ENCODE results near the gene ALAS1. TPM values are rescaled to one million over a fixed set of nuclear protein-coding genes. Genes with fewer than 3 reads are reported as not detected.

The ALAS1 gene
- total RNA-seq: 26.1 and 28.3 TPM in 2 replicates
- 21.2 TPM for total RNA-seq (2013)
- 18.9 and 30.2 TPM in 2 replicates for polyA plus RNA-seq
- polyA minus RNA-seq: 24.3 and 27.3 TPM in 2 replicates

GRCh38 chr3:52197842-52198625 lies at the start of gene ALAS1:
Gene ALAS1, plus strand, starts transcription at chr3:52198160. Its CDS starts 1,082 bp downstream, at chr3:52199242.
- ChIA-PET POLR2A (interaction anchor here (0.9 to 1.1 kb wide), 4 partner anchors 28 to 338 kb away, joined by 3 to 6 read pairs (median 4); partner anchors contain the start of genes ABHD14B, POC1A, TLR9 and UQCC5), CTCF (interaction anchor here (1.8 to 1.9 kb wide), 2 partner anchors 22 to 28 kb away, joined by 6 read pairs; partner anchors contain the start of gene TLR9)
- Mint-ChIP-seq H3K27ac (peak within 1 kb of the TSS; percentile 90), H3K27me3 (no peaks in the 10 kb centered on the region), H3K4me3 (peak within 1 kb of the TSS; percentile 92), H3K9me3 (ENCODE audit: insufficient read depth) (no peaks in the 10 kb centered on the region), H3K4me1 (peaks cover 42% of the 10 kb centered on the region)
- WGBS (ENCODE audit: insufficient coverage): under 1% methylated on average over 71 of the region's 71 CpGs
- H4K20me1 ChIP-seq (ENCODE audit: control insufficient read depth, insufficient read depth, low read length, poor library complexity, severe bottlenecking): no peaks in the 10 kb centered on the region
- TF ChIP-seq, protein P1, sequence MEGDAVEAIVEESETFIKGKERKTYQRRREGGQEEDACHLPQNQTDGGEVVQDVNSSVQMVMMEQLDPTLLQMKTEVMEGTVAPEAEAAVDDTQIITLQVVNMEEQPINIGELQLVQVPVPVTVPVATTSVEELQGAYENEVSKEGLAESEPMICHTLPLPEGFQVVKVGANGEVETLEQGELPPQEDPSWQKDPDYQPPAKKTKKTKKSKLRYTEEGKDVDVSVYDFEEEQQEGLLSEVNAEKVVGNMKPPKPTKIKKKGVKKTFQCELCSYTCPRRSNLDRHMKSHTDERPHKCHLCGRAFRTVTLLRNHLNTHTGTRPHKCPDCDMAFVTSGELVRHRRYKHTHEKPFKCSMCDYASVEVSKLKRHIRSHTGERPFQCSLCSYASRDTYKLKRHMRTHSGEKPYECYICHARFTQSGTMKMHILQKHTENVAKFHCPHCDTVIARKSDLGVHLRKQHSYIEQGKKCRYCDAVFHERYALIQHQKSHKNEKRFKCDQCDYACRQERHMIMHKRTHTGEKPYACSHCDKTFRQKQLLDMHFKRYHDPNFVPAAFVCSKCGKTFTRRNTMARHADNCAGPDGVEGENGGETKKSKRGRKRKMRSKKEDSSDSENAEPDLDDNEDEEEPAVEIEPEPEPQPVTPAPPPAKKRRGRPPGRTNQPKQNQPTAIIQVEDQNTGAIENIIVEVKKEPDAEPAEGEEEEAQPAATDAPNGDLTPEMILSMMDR (IDR thresholded peaks at IDR 0.05): no peak
- no peak for TF ChIP-seq EZH2 (IDR thresholded peaks at IDR 0.05; ENCODE audit: borderline replicate concordance, insufficient read depth, low read depth, low read length, poor library complexity, severe bottlenecking)
- H3K4me2 ChIP-seq (replicated peaks; ENCODE audit: low read depth, low read length, poor library complexity, severe bottlenecking): peak within 1 kb of the TSS; percentile 85
- peak within 1 kb of the TSS; percentile 9 to 90 (median 86) for H3K4me3 ChIP-seq (ENCODE audit: control extremely low read depth in 1 of 5, extremely low read depth in 1 of 5, insufficient read depth in 1 of 5, low read depth in 2 of 5, low read length in 4 of 5)
- H3K36me3 ChIP-seq (replicated peaks in 1 of 2; ENCODE audit: control extremely low read depth in 1 of 2, control insufficient read depth in 1 of 2, extremely low read depth in 1 of 2, insufficient read depth in 2 of 2, low read length in 1 of 2): peaks cover 8 to 16% of the 10 kb centered on the region in 2 experiments
- peak within 1 kb of the TSS; percentile 86 for H3K9ac ChIP-seq (ENCODE audit: low read length)
- H3K27ac ChIP-seq (ENCODE audit: low read length in 2 of 2): peak within 1 kb of the TSS; percentile 41 to 79
- ATAC-seq (ENCODE audit: low read depth) (peak; percentile 96), DNase-seq (peak; percentile 96)
- peak within 1 kb of the TSS; percentile 94 for H2AFZ ChIP-seq (ENCODE audit: insufficient read depth, low read depth, low read length, poor library complexity, severe bottlenecking)
- intact Hi-C loops (cut with micrococcal nuclease): loop anchor here (1.0 kb wide), 3 partner anchors 27 to 256 kb away; partner anchors contain the start of genes PARP3, POC1A and TLR9
- no peaks in the 10 kb centered on the region for H3K27me3 ChIP-seq (replicated peaks in 1 of 4; ENCODE audit: control extremely low read depth in 1 of 4, control insufficient read depth in 3 of 4, insufficient read depth in 4 of 4, low read length in 3 of 4)
- peaks cover 26% of the 10 kb centered on the region for H3K79me2 ChIP-seq (ENCODE audit: control insufficient read depth, insufficient read depth, low read length)
- H3K4me1 ChIP-seq (ENCODE audit: control insufficient read depth in 2 of 2, insufficient read depth in 2 of 2, low read length in 2 of 2): peaks cover 19 to 33% of the 10 kb centered on the region in 2 donors
- H3K9me3 ChIP-seq (ENCODE audit: control extremely low read depth in 1 of 3, control insufficient read depth in 2 of 3, insufficient read depth in 1 of 3, low read length in 2 of 3): no peaks in the 10 kb centered on the region

DNA sequence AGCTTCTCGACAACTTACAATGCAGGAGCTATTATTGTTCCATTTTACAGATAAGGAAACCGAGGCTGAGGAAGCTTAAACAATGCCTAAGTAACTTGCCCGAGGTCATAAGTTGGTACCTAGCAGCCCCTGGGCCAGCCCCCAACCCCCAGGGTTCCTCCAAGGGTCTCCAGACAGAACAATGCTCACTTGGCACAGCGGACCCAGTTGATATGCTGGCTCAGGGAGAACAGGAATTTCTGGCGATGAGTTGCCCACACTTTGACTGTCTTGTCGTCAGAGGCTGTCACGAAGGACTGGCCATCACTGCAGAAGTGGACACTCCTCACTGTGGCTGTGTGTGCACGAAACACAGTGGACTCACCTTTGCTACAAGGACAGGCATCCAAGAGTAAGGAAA lies 48.9 kb upstream of the ALAS1 start:
- H3K9me3 Mint-ChIP-seq (ENCODE audit: insufficient read depth): no peaks in the 10 kb centered on the region
- POLR2A ChIA-PET: no interaction called here
- H3K27me3 Mint-ChIP-seq: no peaks in the 10 kb centered on the region
- Histone ChIP-seq H3K79me2 (ENCODE audit: control insufficient read depth, insufficient read depth, low read length) (no peaks in the 10 kb centered on the region), H3K4me3 (ENCODE audit: control extremely low read depth in 1 of 5, extremely low read depth in 1 of 5, insufficient read depth in 1 of 5, low read depth in 2 of 5, low read length in 4 of 5) (no peak overlapping the region), H3K27ac (ENCODE audit: low read length in 2 of 2) (no peak overlapping the region), H3K9ac (ENCODE audit: low read length) (no peak overlapping the region), H3K4me1 (ENCODE audit: control insufficient read depth in 2 of 2, insufficient read depth in 2 of 2, low read length in 2 of 2) (peaks cover 7 to 11% of the 10 kb centered on the region in 2 donors), H3K9me3 (ENCODE audit: control extremely low read depth in 1 of 3, control insufficient read depth in 2 of 3, insufficient read depth in 1 of 3, low read length in 2 of 3) (no peaks in the 10 kb centered on the region), H2AFZ (ENCODE audit: insufficient read depth, low read depth, low read length, poor library complexity, severe bottlenecking) (no peak overlapping the region), H3K4me2 (replicated peaks; ENCODE audit: low read depth, low read length, poor library complexity, severe bottlenecking) (no peak overlapping the region), H4K20me1 (ENCODE audit: control insufficient read depth, insufficient read depth, low read length, poor library complexity, severe bottlenecking) (no peaks in the 10 kb centered on the region), H3K27me3 (replicated peaks in 1 of 4; ENCODE audit: control extremely low read depth in 1 of 4, control insufficient read depth in 3 of 4, insufficient read depth in 4 of 4, low read length in 3 of 4) (no peaks in the 10 kb centered on the region), H3K36me3 (replicated peaks in 1 of 2; ENCODE audit: control extremely low read depth in 1 of 2, control insufficient read depth in 1 of 2, extremely low read depth in 1 of 2, insufficient read depth in 2 of 2, low read length in 1 of 2) (no peaks in the 10 kb centered on the region)
- H3K4me3 Mint-ChIP-seq: no peak overlapping the region
- CTCF ChIA-PET: interaction anchor here (1.0 to 11.2 kb wide), 4 partner anchors 13 to 151 kb away, joined by 3 to 166 read pairs (median 6); no protein-coding TSS in a partner anchor
- intact Hi-C loops (cut with micrococcal nuclease): no loop called here
- H3K27ac Mint-ChIP-seq: no peak overlapping the region
- TF ChIP-seq, protein P1 (IDR thresholded peaks at IDR 0.05): no peak
- TF ChIP-seq EZH2 (IDR thresholded peaks at IDR 0.05; ENCODE audit: borderline replicate concordance, insufficient read depth, low read depth, low read length, poor library complexity, severe bottlenecking): no peak
- DNase-seq (no peak), ATAC-seq (ENCODE audit: low read depth) (no peak)
- H3K4me1 Mint-ChIP-seq: peaks cover 7% of the 10 kb centered on the region
- WGBS (ENCODE audit: insufficient coverage): 100% methylated on average over 8 of the region's 8 CpGs

All from B cell (primary cell).